Sigmoid colon (tissue), 4 donors: ENCODE results near the gene MBD2.

Experiments
- CTCF ChIP-seq, 4 experiments: fragments of 450-650 bp in 3 of 4; fragments of 200-600 bp in 1 of 4; IDR thresholded peaks; one replicate each; pipeline ENCODE4 v1.5.1; 2016 to 2019; ENCODE audit warnings: antibody characterized with exemption in 4 of 4, mild to moderate bottlenecking in 3 of 4, moderate library complexity in 2 of 4
- EP300 ChIP-seq, 4 donors: sonication (generic); formaldehyde crosslinking; IDR thresholded peaks; one replicate each; pipeline ENCODE4 v1.6.1; 2017; ENCODE audit warnings: antibody characterized with exemption in 4 of 4

GRCh38 chr18:54112356-54112755 is 112.1 kb downstream of the MBD2 start:
- TF ChIP-seq EP300 (IDR thresholded peaks at IDR 0.05) (no peak), CTCF (IDR thresholded peaks at IDR 0.05) (no peak)
